ENCODE data around the gene EBPL.

DNA sequence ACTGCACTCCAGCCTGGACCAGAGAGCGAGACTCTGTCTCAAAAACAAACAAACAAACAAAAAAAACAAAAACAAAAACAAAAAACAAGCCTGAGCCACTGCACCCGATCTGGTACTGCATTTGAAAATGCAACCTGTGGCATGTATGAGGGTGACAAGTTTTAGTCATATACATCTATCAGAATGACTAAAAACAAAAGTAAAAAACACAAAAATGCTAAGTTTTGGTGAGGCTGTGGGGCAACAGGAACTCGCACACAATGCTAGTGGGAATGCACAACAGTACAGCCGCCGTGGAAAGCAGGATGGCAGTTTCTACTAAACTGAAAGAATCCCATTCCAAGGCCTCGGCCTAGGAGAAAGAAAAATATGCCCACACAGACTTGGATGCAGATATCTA, 7.8 kb downstream of the EBPL start:
- no peak for TF ChIP-seq POLR2A (IDR thresholded peaks at IDR 0.05)
- no peak for TF ChIP-seq POLR2AphosphoS5 (IDR thresholded peaks at IDR 0.05)

Data from gastroesophageal sphincter (tissue), 2 donors.